Upper lobe of left lung (tissue), 6 donors: ENCODE measurements around the gene PHYKPL. TPM values are rescaled to one million over a fixed set of nuclear protein-coding genes. Genes with fewer than 3 reads are reported as not detected.
A peak's percentile ranks its signal among the peaks of the same experiment; 100 is the strongest.

Experiments used
- ATAC-seq, 2 donors: fragments of 200-7000 bp; cut with Tn5 transposase; one replicate each; pipeline ENCODE4 v1.9.1; 2022; ENCODE audit warnings: mild to moderate bottlenecking in 2 of 2, moderate library complexity in 2 of 2; ENCODE audit not compliant: low FRiP score in 2 of 2
- DNase-seq, 2 donors: peaks; one replicate each; pipeline ENCODE4 v3.0.0-alpha.2; 2019 to 2020
- H3K27ac ChIP-seq, 4 donors: fragments of 200-600 bp; sonication (generic); one replicate each; pipeline ENCODE4 v1.5.1; 2016 to 2019
- H3K27me3 ChIP-seq, 4 donors: fragments of 200-600 bp; sonication (generic); one replicate each; pipeline ENCODE4 v1.5.1; 2017 to 2019
- H3K36me3 ChIP-seq, 4 donors: fragments of 200-600 bp; sonication (generic); one replicate each; pipeline ENCODE4 v1.5.1; 2016 to 2019
- H3K4me1 ChIP-seq, 4 donors: fragments of 200-600 bp; sonication (generic); one replicate each; pipeline ENCODE4 v1.5.1; 2018 to 2019
- H3K4me3 ChIP-seq, 4 donors: fragments of 200-600 bp; sonication (generic); one replicate each; pipeline ENCODE4 v1.5.1; 2017 to 2019; ENCODE audit warnings: mild to moderate bottlenecking in 2 of 4, moderate library complexity in 1 of 4
- H3K9me3 ChIP-seq, 4 donors: fragments of 200-600 bp; sonication (generic); one replicate each; pipeline ENCODE4 v1.5.1; 2018 to 2019
- EP300 ChIP-seq, 4 donors: sonication (generic); formaldehyde crosslinking; IDR thresholded peaks; one replicate each; pipeline ENCODE4 v1.5.1; 2017; ENCODE audit warnings: antibody characterized with exemption in 4 of 4, control low read depth in 2 of 4
- POLR2A ChIP-seq, 4 donors: fragments of 450-650 bp; IDR thresholded peaks; one replicate each; pipeline ENCODE4 v1.5.1; 2016 to 2017; ENCODE audit warnings: antibody characterized with exemption in 4 of 4, mild to moderate bottlenecking in 2 of 4
- POLR2AphosphoS5 ChIP-seq, 2 donors: sonication (generic); formaldehyde crosslinking; IDR thresholded peaks; one replicate each; pipeline ENCODE4 v1.5.1; 2017; ENCODE audit warnings: antibody characterized with exemption in 2 of 2
- WGBS, 2 donors: methylation state at CpG; one replicate each; pipeline ENCODE4 v1.1.5; 2017 to 2018; 5-methylcytosine and 5-hydroxymethylcytosine counted together
- total RNA-seq, 6 donors: library from RNA; depleted of rRNA in 4 of 6; stranded (reverse); fragments of >200 nt in 4 of 6; gene quantifications; one replicate each; pipeline versions ENCODE4 v1.1.0 to v1.2.1, GENCODE V29; 2016 to 2021
- TF ChIP-seq, protein P1 (sequence below), 6 experiments: fragments of 450-650 bp in 4 of 6; fragments of 200-600 bp in 2 of 6; sonication (generic) in 2 of 6; IDR thresholded peaks; one replicate each; pipeline ENCODE4 v1.5.1; 2016 to 2019; ENCODE audit warnings: antibody characterized with exemption in 6 of 6
- donor health status: DM: no; HTN: no; CAD: no; lungs with moderate emphysema.
- donor health status: DM: no; HTN: yes; CAD: no; lungs with severe emphysema.

PHYKPL gene
- total RNA-seq, 6 donors from 2014 or later: 61.0 to 237 (median 91.9) TPM

- Histone ChIP-seq H3K36me3 (no peaks in the 10 kb centered on the region), H3K9me3 (peaks cover 0 to 7% (median 0%) of the 10 kb centered on the region in 4 donors), H3K4me1 (peaks cover 0 to 16% (median 7%) of the 10 kb centered on the region in 4 donors), H3K27me3 (no peaks in the 10 kb centered on the region), H3K4me3 (no peak overlapping the region), H3K27ac (no peak overlapping the region)
- ATAC-seq (no peak), DNase-seq (no peak)
- TF ChIP-seq POLR2AphosphoS5 (IDR thresholded peaks at IDR 0.05) (no peak), EP300 (IDR thresholded peaks at IDR 0.05) (no peak), POLR2A (IDR thresholded peaks at IDR 0.05) (no peak)
- TF ChIP-seq, protein P1, sequence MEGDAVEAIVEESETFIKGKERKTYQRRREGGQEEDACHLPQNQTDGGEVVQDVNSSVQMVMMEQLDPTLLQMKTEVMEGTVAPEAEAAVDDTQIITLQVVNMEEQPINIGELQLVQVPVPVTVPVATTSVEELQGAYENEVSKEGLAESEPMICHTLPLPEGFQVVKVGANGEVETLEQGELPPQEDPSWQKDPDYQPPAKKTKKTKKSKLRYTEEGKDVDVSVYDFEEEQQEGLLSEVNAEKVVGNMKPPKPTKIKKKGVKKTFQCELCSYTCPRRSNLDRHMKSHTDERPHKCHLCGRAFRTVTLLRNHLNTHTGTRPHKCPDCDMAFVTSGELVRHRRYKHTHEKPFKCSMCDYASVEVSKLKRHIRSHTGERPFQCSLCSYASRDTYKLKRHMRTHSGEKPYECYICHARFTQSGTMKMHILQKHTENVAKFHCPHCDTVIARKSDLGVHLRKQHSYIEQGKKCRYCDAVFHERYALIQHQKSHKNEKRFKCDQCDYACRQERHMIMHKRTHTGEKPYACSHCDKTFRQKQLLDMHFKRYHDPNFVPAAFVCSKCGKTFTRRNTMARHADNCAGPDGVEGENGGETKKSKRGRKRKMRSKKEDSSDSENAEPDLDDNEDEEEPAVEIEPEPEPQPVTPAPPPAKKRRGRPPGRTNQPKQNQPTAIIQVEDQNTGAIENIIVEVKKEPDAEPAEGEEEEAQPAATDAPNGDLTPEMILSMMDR (IDR thresholded peaks at IDR 0.05): no peak
- 88 to 93% methylated on average over 9 of the region's 9 CpGs for WGBS, 2 donors
Observed at GRCh38 chr5:178277346-178277745, 44.7 kb upstream of the PHYKPL start.

GRCh38 chr5:178274781-178275537 lies 42.4 kb upstream of the PHYKPL start:
- TF ChIP-seq EP300 (IDR thresholded peaks at IDR 0.05) (no peak), POLR2A (IDR thresholded peaks at IDR 0.05) (no peak), POLR2AphosphoS5 (IDR thresholded peaks at IDR 0.05) (no peak)
- TF ChIP-seq, protein P1 (IDR thresholded peaks at IDR 0.05): no peak
- Histone ChIP-seq H3K27ac (no peak overlapping the region), H3K9me3 (peaks cover 0 to 7% (median 0%) of the 10 kb centered on the region in 4 donors), H3K4me1 (peaks cover 0 to 11% (median 4%) of the 10 kb centered on the region in 4 donors), H3K36me3 (no peaks in the 10 kb centered on the region), H3K27me3 (no peaks in the 10 kb centered on the region), H3K4me3 (no peak overlapping the region)
- DNase-seq (peak in 1 of 2 donors; percentile 63), ATAC-seq (no peak)
- WGBS, 2 donors: 80% methylated on average over 20 of the region's 20 CpGs

GRCh38 chr5:178273665-178274541 lies 41.3 kb upstream of the PHYKPL start:
- ATAC-seq: peak in 1 of 2 donors; percentile 74
- Histone ChIP-seq H3K36me3 (no peaks in the 10 kb centered on the region), H3K4me3 (no peak overlapping the region), H3K27me3 (no peaks in the 10 kb centered on the region), H3K4me1 (peaks cover 0 to 6% (median 2%) of the 10 kb centered on the region in 4 donors), H3K27ac (no peak overlapping the region), H3K9me3 (peaks cover 0 to 7% (median 0%) of the 10 kb centered on the region in 4 donors)
- WGBS, 2 donors: 64 to 78% methylated on average over 6 to 14 of the region's 14 CpGs
- TF ChIP-seq, protein P1 (IDR thresholded peaks at IDR 0.05): no peak
- TF ChIP-seq POLR2A (IDR thresholded peaks at IDR 0.05) (no peak), POLR2AphosphoS5 (IDR thresholded peaks at IDR 0.05) (no peak), EP300 (IDR thresholded peaks at IDR 0.05) (no peak)
- peak; percentile 62 to 69 for DNase-seq

- Histone ChIP-seq H3K9me3 (peaks cover 0 to 7% (median 0%) of the 10 kb centered on the region in 4 donors), H3K36me3 (no peaks in the 10 kb centered on the region), H3K4me1 (peaks cover 0 to 6% (median 2%) of the 10 kb centered on the region in 4 donors), H3K27ac (no peak overlapping the region), H3K4me3 (no peak overlapping the region), H3K27me3 (no peaks in the 10 kb centered on the region)
- 90% methylated on average over 14 of the region's 15 CpGs; no CpG with 5 or more reads in 1 of the 2 donors for whole genome bisulfite sequencing, 2 donors
- TF ChIP-seq POLR2AphosphoS5 (IDR thresholded peaks at IDR 0.05) (no peak), EP300 (IDR thresholded peaks at IDR 0.05) (no peak), POLR2A (IDR thresholded peaks at IDR 0.05) (no peak)
- TF ChIP-seq, protein P1 (IDR thresholded peaks at IDR 0.05): no peak
- no peak for ATAC-seq
- no peak for DNase-seq
Observed at GRCh38 chr5:178273041-178273440, 40.4 kb upstream of the PHYKPL start.
